HCT116 (cell line): ENCODE measurements around the gene LACTBL1.

Experiments
- RAD21 ChIP-seq: IDR thresholded peaks from 2 replicates; pipeline ENCODE4 v1.6.1; 2012; ENCODE audit warnings: low read depth, mild to moderate bottlenecking
- YY1 ChIP-seq: IDR thresholded peaks from 2 replicates; pipeline ENCODE4 v1.6.1; 2011; ENCODE audit warnings: low read length, low read depth, moderate library complexity, mild to moderate bottlenecking; ENCODE audit not compliant: insufficient replicate concordance; ENCODE audit errors: extremely low read depth
- TF ChIP-seq, protein P1 (sequence below), 3 experiments: fragments of 200-600 bp in 1 of 3; sonication (generic) in 1 of 3; IDR thresholded peaks in 2 of 3; conservative IDR thresholded peaks in 1 of 3; 2 replicates each; pipeline ENCODE4 v1.5.1; 2012 to 2017; ENCODE audit warnings: low read depth in 2 of 3, low read length in 2 of 3, antibody characterized with exemption in 1 of 3, borderline replicate concordance in 1 of 3, control low read depth in 1 of 3, mild to moderate bottlenecking in 1 of 3, mixed read lengths in 1 of 3, mixed run types in 1 of 3, moderate library complexity in 1 of 3; ENCODE audit not compliant: insufficient read depth in 1 of 3

DNA sequence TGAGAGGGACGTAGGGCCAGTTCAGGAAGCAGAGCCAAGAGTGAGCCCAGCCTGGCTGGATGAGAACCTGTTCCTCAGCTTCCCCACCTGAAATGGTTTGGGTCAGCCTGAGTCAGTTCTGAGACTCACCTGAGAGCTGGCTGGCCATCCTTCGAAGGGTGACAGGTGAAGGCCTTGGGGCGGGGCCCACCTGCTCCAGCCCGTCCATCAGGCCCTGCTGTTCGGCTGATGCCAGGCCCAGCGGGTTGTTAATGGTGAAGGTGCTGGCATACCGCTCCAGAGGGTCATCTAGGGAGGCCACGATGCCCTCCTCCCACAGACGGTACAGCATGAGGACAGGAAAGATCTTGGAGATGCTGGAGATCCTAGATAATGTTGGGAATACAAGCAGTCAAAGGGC is 14.1 kb downstream of the LACTBL1 start:
- TF ChIP-seq, protein P1, sequence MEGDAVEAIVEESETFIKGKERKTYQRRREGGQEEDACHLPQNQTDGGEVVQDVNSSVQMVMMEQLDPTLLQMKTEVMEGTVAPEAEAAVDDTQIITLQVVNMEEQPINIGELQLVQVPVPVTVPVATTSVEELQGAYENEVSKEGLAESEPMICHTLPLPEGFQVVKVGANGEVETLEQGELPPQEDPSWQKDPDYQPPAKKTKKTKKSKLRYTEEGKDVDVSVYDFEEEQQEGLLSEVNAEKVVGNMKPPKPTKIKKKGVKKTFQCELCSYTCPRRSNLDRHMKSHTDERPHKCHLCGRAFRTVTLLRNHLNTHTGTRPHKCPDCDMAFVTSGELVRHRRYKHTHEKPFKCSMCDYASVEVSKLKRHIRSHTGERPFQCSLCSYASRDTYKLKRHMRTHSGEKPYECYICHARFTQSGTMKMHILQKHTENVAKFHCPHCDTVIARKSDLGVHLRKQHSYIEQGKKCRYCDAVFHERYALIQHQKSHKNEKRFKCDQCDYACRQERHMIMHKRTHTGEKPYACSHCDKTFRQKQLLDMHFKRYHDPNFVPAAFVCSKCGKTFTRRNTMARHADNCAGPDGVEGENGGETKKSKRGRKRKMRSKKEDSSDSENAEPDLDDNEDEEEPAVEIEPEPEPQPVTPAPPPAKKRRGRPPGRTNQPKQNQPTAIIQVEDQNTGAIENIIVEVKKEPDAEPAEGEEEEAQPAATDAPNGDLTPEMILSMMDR (IDR thresholded peaks at IDR 0.05 in 2 of 3, conservative IDR thresholded peaks at IDR 0.05 in 1 of 3; ENCODE audit: borderline replicate concordance in 1 of 3, insufficient read depth in 1 of 3, low read depth in 2 of 3, low read length in 2 of 3) = no peak
- TF ChIP-seq YY1 = no peak
- no peak for TF ChIP-seq RAD21
